Heart left ventricle (tissue), 16 donors: ENCODE results near the gene SEH1L. TPM values are rescaled to one million over a fixed set of nuclear protein-coding genes. Genes with fewer than 3 reads are reported as not detected.
A peak's percentile ranks its signal among the peaks of the same experiment; 100 is the strongest.
"Not testable (repeated sequence)": the region's sequence is repeated elsewhere in the genome, so short reads cannot be mapped to it uniquely, and the experiment has no call there.

Source experiments
- ATAC-seq, 4 donors: fragments of 200-7000 bp; cut with Tn5 transposase; one replicate each; pipeline ENCODE4 v1.9.1; 2020 to 2022; ENCODE audit warnings: moderate library complexity in 4 of 4, mild to moderate bottlenecking in 3 of 4, moderate number of reproducible peaks in 1 of 4
- DNase-seq, 5 donors: peaks; one replicate each; pipeline ENCODE4 v3.0.0-alpha.2; 2020
- H3K27ac ChIP-seq, 12 donors: fragments of 200-600 bp; sonication (generic) in 4 of 12; one replicate each; pipeline versions ENCODE4 v1.5.0 to v1.8.0; 2016 to 2022; ENCODE audit warnings: mild to moderate bottlenecking in 2 of 12
- H3K27me3 ChIP-seq, 9 donors: fragments of 200-600 bp; sonication (generic) in 2 of 9; one replicate each; pipeline versions ENCODE4 v1.5.1 to v1.8.0; 2016 to 2022; ENCODE audit warnings: mild to moderate bottlenecking in 3 of 9
- H3K36me3 ChIP-seq, 9 donors: fragments of 200-600 bp; sonication (generic) in 2 of 9; one replicate each; pipeline versions ENCODE4 v1.5.0 to v1.8.0; 2018 to 2022; ENCODE audit warnings: mild to moderate bottlenecking in 2 of 9
- H3K4me1 ChIP-seq, 12 donors: fragments of 200-600 bp; sonication (generic) in 4 of 12; one replicate each; pipeline versions ENCODE4 v1.5.0 to v1.8.0; 2016 to 2022; ENCODE audit warnings: mild to moderate bottlenecking in 3 of 12
- H3K4me3 ChIP-seq, 12 donors: fragments of 200-600 bp; sonication (generic) in 4 of 12; one replicate each; pipeline versions ENCODE4 v1.5.0 to v1.8.0; 2017 to 2022; ENCODE audit warnings: mild to moderate bottlenecking in 9 of 12, moderate library complexity in 4 of 12
- H3K9me3 ChIP-seq, 12 donors: fragments of 200-600 bp; sonication (generic) in 4 of 12; one replicate each; pipeline versions ENCODE4 v1.5.0 to v1.8.0; 2016 to 2022; ENCODE audit warnings: mild to moderate bottlenecking in 1 of 12
- CTCF ChIP-seq, 12 donors: fragments of 200-600 bp; sonication (generic) in 4 of 12; IDR thresholded peaks; one replicate each; pipeline versions ENCODE4 v1.5.0 to v1.8.0; 2018 to 2022; ENCODE audit warnings: antibody characterized with exemption in 12 of 12, mild to moderate bottlenecking in 5 of 12
- POLR2A ChIP-seq, 2 donors: fragments of 450-650 bp; IDR thresholded peaks; one replicate each; pipeline ENCODE4 v1.6.1; 2017; ENCODE audit warnings: antibody characterized with exemption in 2 of 2, mild to moderate bottlenecking in 2 of 2, moderate library complexity in 2 of 2
- WGBS, 4 donors: extraction: QIAGEN DNeasy Blood & Tissue Kit in 2 of 4; methylation state at CpG; one replicate each; pipeline versions ENCODE4 v1.1.5 to v1.1.7; 2013 to 2018; 5-methylcytosine and 5-hydroxymethylcytosine counted together
- intact Hi-C, 10 donors: fragments of 100-400 bp; cut with DNase I; formaldehyde crosslinking; loops; one replicate each; pipeline versions ENCODE4 v1.11.1 to v1.14.2; 2022
- long read RNA-seq, 3 donors: library from polyadenylated mRNA; unstranded; transcript quantifications; one replicate each; pipeline ENCODE4 v2.0.0, GENCODE V29; 2020 to 2021
- polyA plus RNA-seq, 2 donors: library from polyadenylated mRNA; stranded (reverse); fragments of 200-250 nt; gene quantifications; one replicate each; pipeline ENCODE4 v1.2.3, GENCODE V29; 2013
- total RNA-seq, 9 donors: library from RNA; depleted of rRNA in 2 of 9; stranded (reverse); fragments of >200 nt in 2 of 9; fragmentation: NEBNext Ultra II Directional in 3 of 9; extraction: Animal tissue kit (Norgen Biotek cat#: 25700) in 3 of 9; gene quantifications; one replicate each; pipeline versions ENCODE4 v1.1.0 to v1.2.4, GENCODE V29; 2016 to 2023
- donor health status: ischemic (EF 13 %, LVEDD 7.1; RV severe dilation, severe dysfunction).
- donor health status: healthy with polysubstance abuse.
- donor health status: DM: no; HTN: yes; CAD: no.
- donor health status: DM: no; HTN: no; CAD: no.
- donor health status: ischemic (EF 25% LVEDD 6.9; RV normal size, moderate dysfunction).
- donor health status: ischemic (EF 25% LVEDD 5.7; RV mildly dilated, moderate dysfunction).
- donor health status: healthy.
- donor health status: DM: yes; HTN: yes; CAD: no.
- donor health status: ischemic (EF 35%, LVEDD 5.7; RV mildly dilated, moderate dysfunction).
- donor health status: nonischemic (EF 11% LVEDD 7.7; RV severe dilation, severe dysfunction).
- donor health status: DM: yes; HTN: yes; CAD: no.
- donor health status: PGD.
- donor health status: ischemic (EF 29% LVEDD 5.4; RV normal size, mild dysfunction).
- donor health status: nonischemic (EF 23%, LVEDD 6.1; RV moderate dilation, normal function).

Gene SEH1L
- total RNA-seq (10 to 100 TPM; 12.9 to 28.3 (median 18.5) TPM), polyA plus RNA-seq (10 to 100 TPM in 1 of 2 donors, 1 to 10 TPM in 1; 8.6 to 39.9 TPM)
- long read RNA-seq, donor 1, transcript SEH1L-202 (9 exons, 1,846 nt) = major isoform, 22 of 28 reads
- long read RNA-seq, donor 1, partial matches to known transcripts = 1 of 28 reads
- long read RNA-seq, donor 1, other reads (novel, unspliced or antisense) = 1 of 28 reads
- long read RNA-seq, donor 2, transcript SEH1L-202 (9 exons, 1,846 nt) = major isoform, 113 of 157 reads
- long read RNA-seq, donor 2, transcript SEH1L-201 (9 exons, 3,494 nt) = minor isoform, 31 of 157 reads
- long read RNA-seq, donor 2, partial matches to known transcripts = 6 of 157 reads
- long read RNA-seq, donor 2, other reads (novel, unspliced or antisense) = 7 of 157 reads
- long read RNA-seq, donor 3, transcript SEH1L-201 (9 exons, 3,494 nt) = minor isoform, 6 of 44 reads
- long read RNA-seq, donor 3, transcript SEH1L-202 (9 exons, 1,846 nt) = major isoform, 29 of 44 reads
- long read RNA-seq, donor 3, partial matches to known transcripts = 2 of 44 reads
- long read RNA-seq, donor 3, other reads (novel, unspliced or antisense) = 7 of 44 reads

GRCh38 chr18:12947285-12948049, at the start of gene SEH1L:
SEH1L (plus strand) TSS chr18:12948011; CDS start chr18:12948122, 111 bp downstream.
- Histone ChIP-seq H3K27ac (peak within 1 kb of the TSS; percentile 73 to 100 (median 97)), H3K27me3 (no peaks in the 10 kb centered on the region), H3K36me3 (peaks cover 0 to 3% (median 0%) of the 10 kb centered on the region in 9 donors), H3K9me3 (no peaks in the 10 kb centered on the region), H3K4me1 (peaks cover 0 to 45% (median 19%) of the 10 kb centered on the region in 12 donors), H3K4me3 (peak within 1 kb of the TSS; percentile 55 to 93 (median 74))
- TF ChIP-seq POLR2A (IDR thresholded peaks at IDR 0.05) = no peak
- no peak for TF ChIP-seq CTCF (IDR thresholded peaks at IDR 0.05)
- peak; percentile 96 to 98 (median 98) for ATAC-seq
- intact Hi-C loops = loop anchor here in 6 of 10 donors (2.0 to 10.0 kb wide), 7 partner anchors 43 to 623 kb away; partner anchors contain the start of genes PTPN2 (in 5 of the 6), AFG3L2 (in 3 of the 6) and CEP192 (in 3 of the 6)
- DNase-seq = peak; percentile 100
- 0 to 1% (median 1%) methylated on average over 28 to 58 of the region's 58 CpGs for WGBS, 4 donors

- DNase-seq, H3K36me3 ChIP-seq, intact Hi-C loops, H3K4me3 ChIP-seq, H3K27ac ChIP-seq, ATAC-seq, H3K9me3 ChIP-seq: not testable (repeated sequence)
- Histone ChIP-seq H3K4me1 (peaks cover 0 to 13% (median 0%) of the 10 kb centered on the region in 12 donors), H3K27me3 (peaks cover 0 to 11% (median 0%) of the 10 kb centered on the region in 9 donors)
- WGBS, 4 donors = 94 to 96% (median 95%) methylated on average over 12 of the region's 12 CpGs
These were observed 46.6 kb upstream of the SEH1L start for GRCh38 chr18:12901208-12901607.

- no peaks in the 10 kb centered on the region for H3K9me3 ChIP-seq
- intact Hi-C loops = no loop called here
- H3K27ac ChIP-seq = peak overlapping the region in 1 of 12 donors; percentile 34
- peaks cover 0 to 8% (median 0%) of the 10 kb centered on the region in 9 donors for H3K27me3 ChIP-seq
- ATAC-seq = peak in 2 of 4 donors; percentile 52 to 62
- TF ChIP-seq CTCF (IDR thresholded peaks at IDR 0.05) (no peak), POLR2A (IDR thresholded peaks at IDR 0.05) (no peak)
- no peaks in the 10 kb centered on the region for H3K36me3 ChIP-seq
- peaks cover 0 to 27% (median 5%) of the 10 kb centered on the region in 12 donors for H3K4me1 ChIP-seq
- 63 to 75% (median 69%) methylated on average over 8 of the region's 8 CpGs for WGBS, 4 donors
- no peak overlapping the region for H3K4me3 ChIP-seq
- DNase-seq = peak in 2 of 5 donors; percentile 34 to 51
These were observed 43.7 kb upstream of the SEH1L start for GRCh38 chr18:12904012-12904516.

- H3K27me3 ChIP-seq = peaks cover 0 to 27% (median 4%) of the 10 kb centered on the region in 9 donors
- intact Hi-C loops = no loop called here
- no peak for ATAC-seq
- no peaks in the 10 kb centered on the region for H3K36me3 ChIP-seq
- no peak overlapping the region for H3K27ac ChIP-seq
- DNase-seq = no peak
- no peaks in the 10 kb centered on the region for H3K9me3 ChIP-seq
- peaks cover 0 to 33% (median 8%) of the 10 kb centered on the region in 12 donors for H3K4me1 ChIP-seq
- TF ChIP-seq CTCF (IDR thresholded peaks at IDR 0.05) = no peak
- no peak for TF ChIP-seq POLR2A (IDR thresholded peaks at IDR 0.05)
- 91 to 98% (median 93%) methylated on average over 4 of the region's 4 CpGs for WGBS, 4 donors
- H3K4me3 ChIP-seq = no peak overlapping the region
These were observed 41.7 kb upstream of the SEH1L start for GRCh38 chr18:12906119-12906518.
